SH-SY5Y (cell line): ENCODE measurements around the gene DNER.

Experiments
- GATA2 ChIP-seq: IDR thresholded peaks from 2 replicates; pipeline ENCODE4 v1.6.1; 2011; ENCODE audit warnings: mild to moderate bottlenecking, low read depth, low read length
- GATA3 ChIP-seq: IDR thresholded peaks from 2 replicates; pipeline ENCODE4 v1.6.1; 2011; ENCODE audit warnings: low read depth, mild to moderate bottlenecking, low read length, moderate library complexity

DNER gene

DNA sequence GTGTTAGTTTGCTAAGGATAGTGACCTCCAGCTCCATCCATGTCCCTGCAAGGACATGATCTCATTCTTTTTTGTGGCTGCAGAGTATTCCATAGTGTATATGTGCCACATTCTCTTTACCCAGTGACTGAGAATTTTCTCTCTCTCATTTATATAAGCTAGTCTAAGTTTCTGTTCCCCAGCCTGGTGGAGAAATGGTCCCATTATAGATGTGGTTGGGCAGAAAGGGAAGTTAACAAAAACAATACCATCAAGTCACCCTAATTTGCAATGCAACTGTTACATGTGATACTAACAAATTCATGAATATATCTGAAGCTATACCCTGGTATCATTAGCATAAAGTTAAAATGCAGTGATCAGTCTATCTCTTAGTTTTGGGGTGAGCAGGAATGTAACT, 54.0 kb downstream of the DNER start:
- TF ChIP-seq GATA3: no peak
- no peak for TF ChIP-seq GATA2

DNA sequence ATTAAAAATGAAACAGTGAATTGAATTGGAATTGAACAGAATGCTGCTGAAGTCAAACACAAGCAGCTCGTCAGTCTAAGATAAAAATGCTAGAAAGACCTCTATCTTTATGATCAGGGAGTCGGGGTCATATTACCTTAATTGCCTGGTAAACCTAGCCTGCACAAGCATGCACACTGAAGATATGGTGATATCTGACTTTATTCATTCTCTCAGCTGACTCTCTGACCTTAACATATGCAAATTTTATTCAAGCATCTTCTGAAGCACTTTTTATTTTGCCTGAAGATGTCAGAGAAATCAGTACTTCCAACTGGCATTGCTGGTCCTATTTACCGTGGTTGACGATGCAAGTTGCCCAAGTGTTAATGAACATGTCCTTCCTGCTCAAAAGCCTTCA, 56.4 kb downstream of the DNER start:
- TF ChIP-seq GATA2 (no peak), GATA3 (no peak)

DNA sequence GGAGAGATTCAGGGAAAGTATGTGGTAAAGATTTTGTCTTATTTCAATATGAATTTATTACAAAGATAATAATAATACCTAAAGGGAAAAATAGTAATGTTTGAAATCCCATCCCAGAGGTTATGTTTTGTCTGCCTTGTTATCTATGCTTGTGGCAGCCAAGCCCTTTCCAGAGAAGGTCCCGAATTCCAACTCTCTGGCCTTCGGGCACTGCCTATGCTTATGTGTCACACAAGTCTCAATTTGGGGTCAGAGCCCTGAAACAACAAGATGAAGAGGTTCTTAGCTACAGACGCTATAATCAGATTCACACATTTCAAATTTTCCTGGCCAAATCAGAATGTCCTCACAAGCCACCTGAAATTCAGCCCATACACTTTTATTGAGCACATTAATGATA, 59.9 kb downstream of the DNER start:
- TF ChIP-seq GATA2: no peak
- no peak for TF ChIP-seq GATA3

DNA sequence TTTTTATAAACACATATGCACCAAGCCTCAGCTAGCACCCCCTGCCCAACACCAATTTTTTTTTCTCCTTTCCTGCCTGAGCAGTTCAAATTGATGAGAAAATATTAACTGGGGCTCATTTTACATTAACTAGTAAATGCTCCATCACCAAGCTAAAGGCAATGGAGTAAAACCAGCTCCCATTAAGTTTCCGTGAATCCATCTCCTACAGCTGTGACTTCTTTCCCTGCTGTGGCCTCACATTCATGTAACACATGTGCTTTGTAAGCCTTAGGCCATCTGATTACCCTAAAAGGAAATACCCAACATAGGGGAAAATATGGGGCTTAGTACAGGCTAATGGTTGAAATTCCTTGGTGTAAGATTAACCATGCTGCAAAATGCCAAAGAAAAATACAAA, 60.8 kb downstream of the DNER start:
- no peak for TF ChIP-seq GATA2
- no peak for TF ChIP-seq GATA3

GRCh38 chr2:229652796-229653195, 61.6 kb downstream of the DNER start:
- no peak for TF ChIP-seq GATA2
- no peak for TF ChIP-seq GATA3

GRCh38 chr2:229650901-229651300, 63.5 kb downstream of the DNER start:
- no peak for TF ChIP-seq GATA3
- TF ChIP-seq GATA2: no peak

DNA sequence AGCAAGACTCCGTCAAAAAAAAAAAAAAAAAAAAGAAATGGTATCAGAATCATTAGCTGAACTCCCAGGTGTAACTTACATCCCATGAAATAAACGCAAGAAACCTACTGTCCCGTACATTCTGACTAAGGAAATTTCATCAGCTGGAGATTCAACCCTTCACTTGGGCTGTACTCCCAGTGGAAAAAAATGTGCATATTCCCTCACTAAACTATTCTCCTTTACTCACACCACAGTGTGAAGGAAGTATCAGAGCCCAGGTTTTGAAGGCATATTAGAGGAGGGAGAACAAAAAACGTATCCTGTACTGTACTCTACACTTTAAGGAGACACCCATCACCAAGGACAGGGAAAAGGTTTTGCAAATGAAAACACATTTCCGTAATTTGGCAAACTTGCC, 64.3 kb downstream of the DNER start:
- TF ChIP-seq GATA2 (no peak), GATA3 (no peak)

DNA sequence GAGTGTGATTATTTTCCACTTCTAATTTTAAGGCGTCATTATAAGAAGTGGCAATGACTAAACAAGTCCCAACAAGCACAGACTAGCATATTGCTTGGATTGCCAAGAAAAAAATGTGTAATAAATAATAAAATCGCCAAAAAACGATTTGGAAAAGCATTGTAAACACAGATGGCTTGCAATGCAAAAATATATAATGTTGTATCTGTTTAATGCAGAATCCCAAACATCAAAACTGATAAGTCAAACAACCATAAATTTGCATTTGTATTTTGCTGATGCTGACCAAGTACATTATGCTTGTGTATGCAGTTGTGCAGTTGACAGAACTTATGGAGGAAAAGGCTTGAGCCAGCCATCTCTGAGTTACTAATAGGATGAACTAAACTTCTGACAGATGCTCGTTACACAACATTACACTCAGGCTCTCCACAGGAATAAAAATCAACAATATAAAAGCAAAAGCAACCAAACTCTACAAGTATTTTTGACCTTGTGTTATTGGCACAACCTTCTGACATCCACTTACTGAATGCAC, 68.1 kb downstream of the DNER start:
- TF ChIP-seq GATA3: no peak
- TF ChIP-seq GATA2: no peak

DNA sequence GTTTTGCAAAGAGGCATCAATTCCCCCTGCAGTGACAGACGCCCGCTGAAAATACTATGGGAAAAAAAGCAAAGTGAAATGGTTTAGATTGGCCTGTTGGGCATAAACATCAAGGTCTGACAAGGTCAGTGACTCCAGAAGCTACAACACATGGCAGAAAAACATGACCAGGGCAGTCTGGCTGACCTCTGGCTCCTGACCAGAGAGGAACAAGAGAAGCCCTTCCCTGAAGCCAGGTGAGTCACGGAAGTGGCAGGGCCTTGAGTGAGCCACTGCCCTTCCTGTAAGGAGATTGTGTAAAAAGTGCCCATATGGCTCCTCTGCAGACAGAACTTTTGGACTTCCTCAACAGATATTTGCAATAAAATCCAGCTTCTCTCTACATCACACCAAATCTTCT, 72.0 kb downstream of the DNER start:
- TF ChIP-seq GATA2 (no peak), GATA3 (no peak)

DNA sequence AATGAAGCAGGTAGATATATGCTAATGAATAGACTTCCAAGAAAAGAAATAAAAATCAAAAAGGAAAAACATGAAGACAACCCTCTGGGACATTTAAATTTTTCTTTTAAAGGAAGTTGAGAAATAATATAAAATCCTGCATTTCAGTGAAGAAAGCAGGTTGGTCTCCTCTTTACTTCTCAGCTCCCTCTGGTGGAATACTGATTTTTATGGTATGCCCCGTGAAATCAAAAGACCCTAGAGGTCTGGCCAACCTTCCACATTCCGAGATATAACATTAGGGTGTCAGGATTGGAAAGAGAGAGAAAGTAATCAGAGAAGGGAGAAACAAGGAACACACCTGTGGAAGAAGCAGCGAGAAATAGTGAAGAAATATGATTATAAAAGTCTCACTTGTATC, 72.7 kb downstream of the DNER start:
- TF ChIP-seq GATA2 (no peak), GATA3 (no peak)

- TF ChIP-seq GATA2: no peak
- no peak for TF ChIP-seq GATA3
Observed at GRCh38 chr2:229640636-229641035, 73.7 kb downstream of the DNER start.

DNA sequence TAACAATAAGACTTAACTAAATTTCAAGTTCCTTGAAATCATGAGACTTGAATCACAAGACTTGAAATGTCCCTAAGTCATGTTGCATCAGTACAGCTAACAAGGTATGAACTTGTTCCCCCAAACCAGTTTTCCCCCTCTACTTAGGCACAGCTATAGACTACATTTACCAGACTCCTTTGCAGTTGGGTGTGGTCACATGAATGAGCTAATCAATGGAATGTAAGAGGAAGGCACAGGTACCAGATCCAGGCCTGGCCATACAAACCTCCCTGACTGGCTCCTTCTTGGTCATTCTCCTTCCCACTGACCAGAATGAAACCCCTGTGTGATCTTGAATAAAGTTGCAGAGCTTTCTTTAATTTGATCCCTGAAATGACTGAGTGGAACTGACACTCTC, 77.8 kb downstream of the DNER start:
- TF ChIP-seq GATA2 (no peak), GATA3 (no peak)

DNA sequence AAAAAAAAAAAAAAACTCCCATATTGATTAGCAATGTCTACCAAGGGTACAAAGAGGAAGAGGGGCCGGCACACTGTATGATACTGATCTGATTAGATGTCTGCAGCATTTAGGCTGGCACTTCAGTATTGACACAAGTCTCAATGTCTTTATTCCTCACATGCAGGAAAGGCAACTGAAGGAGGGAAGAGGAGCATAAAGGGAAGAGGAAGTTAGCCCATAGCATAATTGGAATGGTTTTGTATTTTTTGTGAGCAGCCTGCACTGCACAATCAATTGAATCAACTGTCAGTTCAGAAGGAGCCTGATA, 79.0 kb downstream of the DNER start:
- TF ChIP-seq GATA2: no peak
- no peak for TF ChIP-seq GATA3

GRCh38 chr2:229634601-229635370, 79.6 kb downstream of the DNER start:
- TF ChIP-seq GATA3 (no peak), GATA2 (no peak)

DNA sequence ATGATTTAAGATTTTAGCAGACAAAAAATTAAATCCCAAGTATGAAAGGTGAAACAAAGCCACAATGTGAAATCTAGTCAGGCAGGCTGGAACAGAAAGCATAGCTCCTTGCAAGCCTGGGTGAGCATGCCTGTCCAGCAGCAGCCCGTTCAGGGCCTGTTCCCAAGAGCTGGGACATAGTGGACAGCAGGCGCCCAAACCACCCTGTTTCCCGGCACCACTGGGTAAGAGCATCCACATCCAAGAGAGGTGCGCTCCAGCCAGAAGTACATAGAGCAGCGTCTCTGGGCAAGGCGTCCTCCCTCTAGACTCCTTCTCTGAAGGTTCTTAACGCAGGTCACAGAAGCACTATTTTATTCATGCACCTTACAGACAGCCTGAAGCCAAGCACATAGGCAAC, 80.8 kb downstream of the DNER start:
- TF ChIP-seq GATA2 (no peak), GATA3 (no peak)

GRCh38 chr2:229629039-229629438, 85.3 kb downstream of the DNER start:
- TF ChIP-seq GATA3: no peak
- TF ChIP-seq GATA2: no peak

DNA sequence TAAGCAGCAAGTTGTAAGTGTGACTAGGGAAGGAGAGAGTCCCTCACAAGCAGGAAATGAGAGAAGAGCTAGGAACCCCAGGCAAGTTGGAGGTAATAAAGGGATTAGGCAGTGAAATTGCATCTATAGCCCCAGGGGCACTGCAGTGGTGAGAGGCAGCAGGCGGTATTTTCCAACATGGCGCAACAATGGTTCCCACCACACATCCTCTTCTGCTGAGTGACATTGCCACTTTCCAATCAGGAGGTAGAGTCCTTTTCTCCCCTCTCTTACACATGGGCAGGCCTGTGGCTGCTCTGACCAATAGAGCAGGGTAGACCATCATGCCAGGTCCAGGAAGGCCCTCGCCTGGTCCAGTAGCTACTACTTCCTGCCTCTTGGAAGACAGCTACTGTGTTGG, 86.6 kb downstream of the DNER start:
- TF ChIP-seq GATA3 (no peak), GATA2 (no peak)
